ENCODE results near the gene DDX55. TPM values are rescaled to one million over a fixed set of nuclear protein-coding genes. Genes with fewer than 3 reads are reported as not detected.

The DDX55 gene
- total and polyA plus RNA-seq, 2 of the 4 experiments (the other 2 are of a cell fraction) = 13.3 to 18.7 TPM

GRCh38 chr12:123608182-123608581 is 6.3 kb downstream of the DDX55 start:
- Histone ChIP-seq H3K4me2 (ENCODE audit: low read depth, low read length) (no peak overlapping the region), H3K18ac (ENCODE audit: low read depth, low read length) (no peak overlapping the region), H3K9me1 (ENCODE audit: insufficient read depth, low read length) (no peaks in the 10 kb centered on the region), H4K91ac (ENCODE audit: insufficient read depth, low read depth, low read length) (no peak overlapping the region), H4K5ac (ENCODE audit: low read depth, low read length) (no peak overlapping the region), H2AK5ac (ENCODE audit: low read depth, low read length) (no peak overlapping the region), H2BK20ac (ENCODE audit: low read depth, low read length) (no peak overlapping the region), H3K79me1 (ENCODE audit: low read depth in 1 of 2, low read length in 2 of 2) (peaks cover 38 to 47% of the 10 kb centered on the region in 2 experiments), H4K8ac (ENCODE audit: low read depth in 2 of 2, low read length in 2 of 2) (no peak overlapping the region), H3K4me3 (ENCODE audit: insufficient read depth, low read depth, low read length) (no peak overlapping the region), H3K4ac (ENCODE audit: low read depth, low read length) (no peak overlapping the region), H2BK15ac (ENCODE audit: low read depth, low read length) (no peak overlapping the region), H3K9me3 (ENCODE audit: control insufficient read depth, insufficient read depth, low read length) (no peaks in the 10 kb centered on the region), H3K56ac (ENCODE audit: extremely low read depth, insufficient read depth, low read length) (no peak overlapping the region), H2BK5ac (ENCODE audit: low read depth, low read length, poor library complexity, severe bottlenecking) (no peak overlapping the region), H4K20me1 (ENCODE audit: insufficient read depth, low read length) (peaks cover 3% of the 10 kb centered on the region; the same call in 1 of the 2 replicates), H3K27me3 (ENCODE audit: control insufficient read depth, insufficient read depth, low read length) (no peaks in the 10 kb centered on the region), H2AK9ac (replicated peaks; ENCODE audit: low read depth, low read length, poor library complexity) (no peak overlapping the region), H3K14ac (replicated peaks; ENCODE audit: low read depth, low read length) (no peak overlapping the region), H3K9ac (ENCODE audit: low read depth, low read length) (no peak overlapping the region), H3K36me3 (ENCODE audit: control insufficient read depth, insufficient read depth, low read length) (peaks cover 56% of the 10 kb centered on the region), H3K23ac (ENCODE audit: low read depth, low read length) (no peak overlapping the region), H2BK120ac (ENCODE audit: low read depth, low read length) (no peak overlapping the region), H3K4me1 (ENCODE audit: control insufficient read depth, insufficient read depth, low read length) (no peaks in the 10 kb centered on the region), H3K27ac (ENCODE audit: insufficient read depth, low read length) (no peak overlapping the region), H2AFZ (replicated peaks; ENCODE audit: low read length, poor library complexity) (no peak overlapping the region)
- in situ Hi-C loops (cut with MboI; ENCODE audit: low sequenced_read_pairs) (loop anchor here (25.0 kb wide), 1 partner anchor 296 kb away; no protein-coding TSS in a partner anchor), dilution Hi-C loops (cut with HindIII; ENCODE audit: low sequenced_read_pairs, unreplicated experiment) (no loop called here), intact Hi-C loops (cut with micrococcal nuclease) (no loop called here)
- TF ChIP-seq FOS (IDR thresholded peaks at IDR 0.05; ENCODE audit: low read depth, low read length) = no peak
- TF ChIP-seq MAFK (IDR thresholded peaks at IDR 0.05; ENCODE audit: low read depth, low read length) = no peak
- TF ChIP-seq MAZ (IDR thresholded peaks at IDR 0.05; ENCODE audit: borderline replicate concordance, low read depth, low read length) = no peak
- no peak for TF ChIP-seq USF2 (IDR thresholded peaks at IDR 0.05; ENCODE audit: low read depth, low read length)
- no peak for TF ChIP-seq SMC3 (IDR thresholded peaks at IDR 0.05; ENCODE audit: low read depth, low read length)
- no peak for TF ChIP-seq POLR2A (IDR thresholded peaks at IDR 0.05; ENCODE audit: low read depth, low read length)
- TF ChIP-seq, protein P1, sequence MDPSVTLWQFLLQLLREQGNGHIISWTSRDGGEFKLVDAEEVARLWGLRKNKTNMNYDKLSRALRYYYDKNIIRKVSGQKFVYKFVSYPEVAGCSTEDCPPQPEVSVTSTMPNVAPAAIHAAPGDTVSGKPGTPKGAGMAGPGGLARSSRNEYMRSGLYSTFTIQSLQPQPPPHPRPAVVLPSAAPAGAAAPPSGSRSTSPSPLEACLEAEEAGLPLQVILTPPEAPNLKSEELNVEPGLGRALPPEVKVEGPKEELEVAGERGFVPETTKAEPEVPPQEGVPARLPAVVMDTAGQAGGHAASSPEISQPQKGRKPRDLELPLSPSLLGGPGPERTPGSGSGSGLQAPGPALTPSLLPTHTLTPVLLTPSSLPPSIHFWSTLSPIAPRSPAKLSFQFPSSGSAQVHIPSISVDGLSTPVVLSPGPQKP (IDR thresholded peaks at IDR 0.05; ENCODE audit: borderline replicate concordance, low read depth, low read length) = no peak
- TF ChIP-seq CHD1 (IDR thresholded peaks at IDR 0.05; ENCODE audit: low read depth, low read length) = no peak
- no peak for TF ChIP-seq NFE2L2 (IDR thresholded peaks at IDR 0.05; ENCODE audit: low read depth, low read length)
- TF ChIP-seq RCOR1 (IDR thresholded peaks at IDR 0.05; ENCODE audit: insufficient replicate concordance, low read length) = no peak
- TF ChIP-seq MXI1 (IDR thresholded peaks at IDR 0.05; ENCODE audit: borderline replicate concordance, low read depth, low read length) = no peak
- no peak for TF ChIP-seq CEBPB (IDR thresholded peaks at IDR 0.05; ENCODE audit: low read depth, low read length)
- no peak for TF ChIP-seq RFX5 (IDR thresholded peaks at IDR 0.05; ENCODE audit: low read depth, low read length)
- no peak for TF ChIP-seq BHLHE40 (IDR thresholded peaks at IDR 0.05; ENCODE audit: low read depth, low read length)
- ATAC-seq (ENCODE audit: low read depth) (no peak), DNase-seq (no peak)
- ChIA-PET POLR2A (ENCODE audit: unreplicated experiment) (no interaction called here), CTCF (no interaction called here)
- WGBS, 2 experiments (ENCODE audit: extremely low coverage in 2 of 2, insufficient read length in 1 of 2) = 80% methylated on average over 2 of the region's 8 CpGs; no CpG with 5 or more reads in 1 of the 2 experiments
- BruUV-seq (replicated peaks) = no TSS peak

All from IMR-90 (cell line).